Measurements from ENCODE around the gene CEP170B.
A peak's percentile ranks its signal among the peaks of the same experiment; 100 is the strongest.

- TF ChIP-seq EZH2phosphoT487 (IDR thresholded peaks at IDR 0.05; ENCODE audit: borderline replicate concordance, low read length) (no peak), CTCF (IDR thresholded peaks at IDR 0.05; ENCODE audit: low read depth, low read length, poor library complexity, severe bottlenecking) (peak; percentile 64)
Observed at GRCh38 chr14:104870368-104871144, 5.5 kb downstream of the CEP170B start.
